Measurements from ENCODE around the gene NANOS3.
A peak's percentile ranks its signal among the peaks of the same experiment; 100 is the strongest.

The NANOS3 gene

DNA sequence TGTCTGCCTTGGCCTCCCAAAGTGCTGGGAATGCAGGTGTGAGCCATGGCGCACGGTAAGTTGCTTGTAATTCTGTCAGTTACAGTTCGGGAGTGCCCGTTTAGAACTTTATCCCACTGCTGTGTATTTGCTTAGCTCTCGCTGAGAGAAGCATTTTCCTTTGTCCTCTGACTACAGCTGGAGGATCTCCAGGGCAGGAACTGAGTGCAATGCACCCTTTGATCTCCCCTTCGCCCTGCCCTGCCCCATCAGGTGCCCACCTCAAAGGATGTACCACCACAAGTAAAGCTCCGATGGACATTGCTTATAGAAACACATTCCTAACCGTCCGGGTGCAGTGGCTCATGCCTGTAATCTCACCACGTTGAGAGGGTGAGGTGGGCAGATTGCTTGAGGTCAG is 22.5 kb downstream of the NANOS3 start:
- no peak for DNase-seq
- TF ChIP-seq GATA1 (IDR thresholded peaks at IDR 0.05; ENCODE audit: low read depth, low read length) = no peak
- no peak for TF ChIP-seq POLR2A (IDR thresholded peaks at IDR 0.05; ENCODE audit: low read length)

GRCh38 chr19:13899912-13900584 is 23.1 kb downstream of the NANOS3 start:
- no peak for TF ChIP-seq POLR2A (IDR thresholded peaks at IDR 0.05; ENCODE audit: low read length)
- TF ChIP-seq GATA1 (IDR thresholded peaks at IDR 0.05; ENCODE audit: low read depth, low read length) = no peak
- DNase-seq = peak in 1 of 2 experiments; percentile 19

- DNase-seq = peak; percentile 47 to 52
- TF ChIP-seq POLR2A (IDR thresholded peaks at IDR 0.05; ENCODE audit: low read length) = no peak
- no peak for TF ChIP-seq GATA1 (IDR thresholded peaks at IDR 0.05; ENCODE audit: low read depth, low read length)
These were observed 26.1 kb downstream of the NANOS3 start for GRCh38 chr19:13902993-13903555.

GRCh38 chr19:13905634-13906520 is 28.9 kb downstream of the NANOS3 start, which contains the start of the genes BRME1 and CC2D1A:
TSS of gene BRME1 (minus strand) at chr19:13906117. CDS start at chr19:13904892, 1,225 bp downstream.
TSS of gene CC2D1A (plus strand) at chr19:13906201. CDS start at chr19:13906442, 241 bp downstream.
- TF ChIP-seq POLR2A (IDR thresholded peaks at IDR 0.05; ENCODE audit: low read length) = peak; percentile 66
- TF ChIP-seq GATA1 (IDR thresholded peaks at IDR 0.05; ENCODE audit: low read depth, low read length) = no peak
- peak; percentile 95 to 96 for DNase-seq

DNA sequence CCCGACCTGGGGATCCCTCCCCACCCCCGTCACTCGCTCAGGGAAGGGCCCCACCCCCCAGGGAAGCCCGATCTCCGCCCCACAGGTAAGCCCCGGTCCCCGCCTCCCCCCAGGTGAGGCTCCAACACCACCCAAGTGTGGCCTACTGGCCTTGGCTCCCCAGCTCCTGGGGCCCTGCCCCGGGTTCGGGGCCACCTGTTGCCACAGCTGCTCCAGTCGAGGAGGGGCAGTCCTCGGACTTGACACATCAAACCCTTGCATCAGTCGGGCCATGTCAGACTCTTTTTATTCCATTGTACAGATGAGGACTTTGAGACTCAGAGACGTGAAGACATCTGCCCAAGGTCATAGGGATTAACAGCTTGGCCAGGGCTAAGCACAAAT is 29.6 kb downstream of the NANOS3 start:
- TF ChIP-seq GATA1 (IDR thresholded peaks at IDR 0.05; ENCODE audit: low read depth, low read length) (no peak), POLR2A (IDR thresholded peaks at IDR 0.05; ENCODE audit: low read length) (no peak)

GRCh38 chr19:13906910-13907309 is 30.0 kb downstream of the NANOS3 start:
- TF ChIP-seq POLR2A (IDR thresholded peaks at IDR 0.05; ENCODE audit: low read length) = no peak
- TF ChIP-seq GATA1 (IDR thresholded peaks at IDR 0.05; ENCODE audit: low read depth, low read length) = no peak
- DNase-seq = no peak

More for the DNA sequence above, 29.6 kb downstream of the NANOS3 start:
- peak; percentile 53 to 66 for DNase-seq

GRCh38 chr19:13908674-13909073 is 31.7 kb downstream of the NANOS3 start:
- TF ChIP-seq POLR2A (IDR thresholded peaks at IDR 0.05; ENCODE audit: low read length) (no peak), GATA1 (IDR thresholded peaks at IDR 0.05; ENCODE audit: low read depth, low read length) (no peak)
- no peak for DNase-seq

GRCh38 chr19:13909430-13909829 is 32.5 kb downstream of the NANOS3 start:
- no peak for DNase-seq
- no peak for TF ChIP-seq GATA1 (IDR thresholded peaks at IDR 0.05; ENCODE audit: low read depth, low read length)
- no peak for TF ChIP-seq POLR2A (IDR thresholded peaks at IDR 0.05; ENCODE audit: low read length)

DNA sequence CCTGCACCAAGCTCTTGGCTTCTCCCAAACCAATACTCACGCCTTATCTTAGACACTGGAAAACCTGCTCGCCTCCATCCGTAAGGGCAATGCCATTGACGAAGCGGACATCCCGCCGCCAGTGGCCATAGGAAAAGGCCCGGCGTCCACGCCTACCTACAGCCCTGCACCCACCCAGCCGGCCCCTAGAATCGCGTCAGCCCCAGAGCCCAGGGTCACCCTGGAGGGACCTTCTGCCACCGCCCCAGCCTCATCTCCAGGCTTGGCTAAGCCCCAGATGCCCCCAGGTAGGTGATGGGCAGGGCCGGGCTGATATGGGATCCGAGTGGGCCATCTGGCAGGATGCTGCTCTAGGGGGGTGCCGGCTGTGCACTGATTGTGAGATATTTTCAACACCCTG is 36.4 kb downstream of the NANOS3 start:
- no peak for DNase-seq
- TF ChIP-seq POLR2A (IDR thresholded peaks at IDR 0.05; ENCODE audit: low read length) = no peak
- no peak for TF ChIP-seq GATA1 (IDR thresholded peaks at IDR 0.05; ENCODE audit: low read depth, low read length)

GRCh38 chr19:13914777-13915176 is 37.8 kb downstream of the NANOS3 start:
- TF ChIP-seq POLR2A (IDR thresholded peaks at IDR 0.05; ENCODE audit: low read length) (no peak), GATA1 (IDR thresholded peaks at IDR 0.05; ENCODE audit: low read depth, low read length) (no peak)
- DNase-seq = no peak

DNA sequence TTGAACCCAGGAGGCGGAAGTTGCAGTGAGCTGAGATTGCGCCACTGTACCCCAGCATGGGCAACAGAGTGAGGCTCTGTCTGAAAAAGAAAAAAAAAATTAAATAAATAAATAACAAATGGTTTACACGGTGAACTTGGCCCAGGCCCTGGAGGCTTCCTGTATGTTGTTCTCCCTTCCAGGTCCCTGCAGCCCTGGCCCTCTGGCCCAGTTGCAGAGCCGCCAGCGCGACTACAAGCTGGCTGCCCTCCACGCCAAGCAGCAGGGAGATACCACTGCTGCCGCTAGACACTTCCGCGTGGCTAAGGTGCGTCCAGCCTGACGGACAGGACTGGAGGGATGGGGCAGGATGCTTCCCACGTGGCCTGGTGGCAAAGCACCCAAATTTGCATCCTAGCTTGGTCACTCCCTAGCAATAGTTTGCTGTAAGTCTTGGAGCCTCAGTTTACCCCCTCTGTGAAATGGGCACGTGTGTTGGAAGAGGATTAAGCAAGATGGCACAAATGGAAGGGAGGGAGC is 41.0 kb downstream of the NANOS3 start:
- TF ChIP-seq GATA1 (IDR thresholded peaks at IDR 0.05; ENCODE audit: low read depth, low read length) (no peak), POLR2A (IDR thresholded peaks at IDR 0.05; ENCODE audit: low read length) (no peak)
- DNase-seq = no peak

DNA sequence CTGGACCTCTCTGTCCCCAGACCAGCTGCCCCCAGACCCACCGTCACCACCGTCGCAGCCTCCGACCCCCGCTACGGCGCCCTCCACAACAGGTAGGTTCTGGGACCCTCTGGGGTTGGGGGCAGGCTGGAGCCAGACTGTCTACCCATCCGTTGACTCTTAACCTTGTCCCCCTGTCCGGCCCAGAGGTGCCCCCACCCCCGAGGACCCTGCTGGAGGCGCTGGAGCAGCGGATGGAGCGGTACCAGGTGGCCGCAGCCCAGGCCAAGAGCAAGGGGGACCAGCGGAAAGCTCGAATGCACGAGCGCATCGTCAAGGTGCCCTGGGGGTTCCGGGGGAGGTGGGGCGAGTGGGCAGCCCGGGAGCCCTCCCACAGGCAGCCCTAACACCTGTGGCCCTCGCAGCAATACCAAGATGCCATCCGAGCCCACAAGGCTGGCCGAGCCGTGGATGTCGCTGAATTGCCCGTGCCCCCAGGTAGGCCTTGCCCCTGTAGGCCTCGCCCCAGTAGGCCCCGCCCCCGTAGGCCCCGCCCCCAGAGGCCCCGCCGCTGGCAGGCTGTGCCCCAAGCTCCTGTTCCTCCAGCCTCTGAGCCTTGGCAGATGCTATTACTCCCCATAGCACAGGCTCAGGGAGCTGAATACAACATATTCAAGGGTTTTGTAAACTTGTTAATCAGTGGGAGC is 41.9 kb downstream of the NANOS3 start:
- no peak for TF ChIP-seq POLR2A (IDR thresholded peaks at IDR 0.05; ENCODE audit: low read length)
- no peak for TF ChIP-seq GATA1 (IDR thresholded peaks at IDR 0.05; ENCODE audit: low read depth, low read length)
- no peak for DNase-seq

DNA sequence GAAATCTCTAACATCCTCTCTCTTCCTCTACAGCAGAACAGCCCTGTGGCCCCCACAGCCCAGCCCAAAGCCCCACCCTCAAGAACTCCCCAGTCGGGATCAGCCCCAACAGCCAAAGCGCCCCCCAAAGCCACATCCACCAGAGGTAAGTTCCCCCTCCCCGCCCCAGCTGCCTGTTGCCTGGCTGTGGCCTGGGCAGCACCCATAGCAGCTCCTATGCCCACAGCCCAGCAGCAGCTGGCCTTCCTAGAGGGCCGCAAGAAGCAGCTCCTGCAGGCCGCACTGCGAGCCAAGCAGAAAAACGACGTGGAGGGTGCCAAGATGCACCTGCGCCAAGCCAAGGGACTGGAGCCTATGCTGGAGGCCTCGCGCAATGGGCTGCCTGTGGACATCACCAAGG is 43.6 kb downstream of the NANOS3 start:
- TF ChIP-seq GATA1 (IDR thresholded peaks at IDR 0.05; ENCODE audit: low read depth, low read length) (no peak), POLR2A (IDR thresholded peaks at IDR 0.05; ENCODE audit: low read length) (no peak)
- no peak for DNase-seq

Measured in erythroblast (primary cell).